WTC11 (cell line): ENCODE measurements around the gene IFNG. TPM values are rescaled to one million over a fixed set of nuclear protein-coding genes. Genes with fewer than 3 reads are reported as not detected.

ENCODE experiments used
- ATAC-seq: fragments of 200-7000 bp; cut with Tn5 transposase; 2 replicates; pipeline ENCODE4 v1.10.0; 2021; ENCODE audit warnings: mild to moderate bottlenecking, moderate library complexity
- CTCF ChIA-PET: fragments of 300-600 bp; sonication (Branson Sonifier 250); formaldehyde crosslinking; loops from one replicate; lab custom pipeline; 2021; ENCODE audit warnings: antibody characterized with exemption; lab: Charles Lee
- POLR2A ChIA-PET: fragments of 350-600 bp; sonication (Branson Sonifier 250); formaldehyde crosslinking; loops from one replicate; lab custom pipeline; 2021; ENCODE audit warnings: antibody characterized with exemption; lab: Charles Lee
- DNase-seq: peaks from one replicate; pipeline ENCODE4 v3.0.0; 2021; ENCODE audit warnings: low spot score
- H3K27ac Mint-ChIP-seq: 2 replicates; pipeline ENCODE4 v1.8.0; 2021; ENCODE audit warnings: mixed read lengths
- H3K27me3 Mint-ChIP-seq: 2 replicates; pipeline ENCODE4 v1.8.0; 2021; ENCODE audit warnings: low read depth, mild to moderate bottlenecking, moderate library complexity, mixed read lengths
- H3K36me3 Mint-ChIP-seq: 2 replicates; pipeline ENCODE4 v1.8.0; 2021; ENCODE audit warnings: mixed read lengths
- H3K4me1 Mint-ChIP-seq: 2 replicates; pipeline ENCODE4 v1.8.0; 2022; ENCODE audit warnings: mixed read lengths
- H3K4me3 Mint-ChIP-seq: 2 replicates; pipeline ENCODE4 v1.8.0; 2021; ENCODE audit warnings: mild to moderate bottlenecking, moderate library complexity, mixed read lengths
- H3K9me3 Mint-ChIP-seq: 2 replicates; pipeline ENCODE4 v1.8.0; 2021; ENCODE audit warnings: mixed read lengths
- E2F4 ChIP-seq: sonication (generic); formaldehyde crosslinking; IDR thresholded peaks from 2 replicates; pipeline ENCODE4 v1.8.1; 2022; ENCODE audit warnings: low read depth, mild to moderate bottlenecking, moderate library complexity, missing genetic modification reagents, borderline replicate concordance
- E2F5 ChIP-seq: sonication (generic); formaldehyde crosslinking; IDR thresholded peaks from 2 replicates; pipeline ENCODE4 v1.8.1; 2022; ENCODE audit warnings: mild to moderate bottlenecking, moderate library complexity, missing genetic modification reagents
- ERG ChIP-seq: fragments of 250-450 bp; sonication (Bioruptor Pico); IDR thresholded peaks from 2 replicates; pipeline ENCODE4 v1.8.0; 2021; ENCODE audit warnings: mild to moderate bottlenecking
- ESRRA ChIP-seq: sonication (generic); formaldehyde crosslinking; IDR thresholded peaks from 2 replicates; pipeline ENCODE4 v1.8.1; 2022; ENCODE audit warnings: mild to moderate bottlenecking, missing genetic modification reagents, borderline replicate concordance
- FOXK1 ChIP-seq: sonication (generic); formaldehyde crosslinking; IDR thresholded peaks from 2 replicates; pipeline ENCODE4 v1.8.0; 2022; ENCODE audit warnings: mild to moderate bottlenecking, moderate library complexity, missing genetic modification reagents
- GABPB1 ChIP-seq: sonication (generic); formaldehyde crosslinking; IDR thresholded peaks from 2 replicates; pipeline ENCODE4 v1.8.1; 2023; ENCODE audit warnings: mild to moderate bottlenecking, missing genetic modification reagents
- GTF2I ChIP-seq: fragments of 250-450 bp; sonication (Bioruptor Pico); conservative IDR thresholded peaks from 2 replicates; pipeline ENCODE4 v1.4.0; 2021; ENCODE audit warnings: mild to moderate bottlenecking
- HMGA2 ChIP-seq: fragments of 250-450 bp; sonication (Bioruptor Pico); IDR thresholded peaks from 2 replicates; pipeline ENCODE4 v1.4.0; 2021; ENCODE audit warnings: mild to moderate bottlenecking, moderate library complexity
- HMGXB4 ChIP-seq: sonication (generic); formaldehyde crosslinking; IDR thresholded peaks from 2 replicates; pipeline ENCODE4 v1.8.1; 2023; ENCODE audit warnings: mild to moderate bottlenecking, moderate library complexity, missing genetic modification reagents
- IRF1 ChIP-seq: sonication (generic); formaldehyde crosslinking; IDR thresholded peaks from 2 replicates; pipeline ENCODE4 v1.8.0; 2023; ENCODE audit warnings: missing genetic modification reagents
- JAZF1 ChIP-seq: fragments of 250-450 bp; sonication (Bioruptor Pico); IDR thresholded peaks from 2 replicates; pipeline ENCODE4 v1.9.0; 2021; ENCODE audit warnings: moderate library complexity, mild to moderate bottlenecking, inconsistent platforms
- KAT7 ChIP-seq: sonication (generic); formaldehyde crosslinking; IDR thresholded peaks from 2 replicates; pipeline ENCODE4 v1.8.1; 2023; ENCODE audit warnings: missing genetic modification reagents, mild to moderate bottlenecking, borderline replicate concordance
- NR3C1 ChIP-seq: sonication (generic); formaldehyde crosslinking; conservative IDR thresholded peaks from 2 replicates; pipeline ENCODE4 v1.8.1; 2023; ENCODE audit warnings: low read depth, mild to moderate bottlenecking, missing genetic modification reagents
- PRDM15 ChIP-seq: sonication (generic); formaldehyde crosslinking; IDR thresholded peaks from 2 replicates; pipeline ENCODE4 v1.8.0; 2022; ENCODE audit warnings: missing genetic modification reagents
- STAT6 ChIP-seq: sonication (generic); formaldehyde crosslinking; conservative IDR thresholded peaks from 2 replicates; pipeline ENCODE4 v1.8.1; 2023; ENCODE audit warnings: mild to moderate bottlenecking, low read depth, missing genetic modification reagents, moderate library complexity
- TCF7 ChIP-seq: sonication (generic); formaldehyde crosslinking; IDR thresholded peaks from 2 replicates; pipeline ENCODE4 v1.8.0; 2022; ENCODE audit warnings: mild to moderate bottlenecking, low read depth, missing genetic modification reagents, moderate library complexity
- TEAD1 ChIP-seq: sonication (generic); formaldehyde crosslinking; IDR thresholded peaks from 2 replicates; pipeline ENCODE4 v1.8.0; 2022; ENCODE audit warnings: mild to moderate bottlenecking, missing genetic modification reagents
- TP53 ChIP-seq: sonication (generic); formaldehyde crosslinking; IDR thresholded peaks from 2 replicates; pipeline ENCODE4 v1.8.1; 2023; ENCODE audit warnings: mild to moderate bottlenecking, missing genetic modification reagents
- ZMAT4 ChIP-seq: fragments of 250-450 bp; sonication (Bioruptor Pico); IDR thresholded peaks from 2 replicates; pipeline ENCODE4 v1.9.0; 2021; ENCODE audit warnings: mild to moderate bottlenecking
- ZNF263 ChIP-seq: sonication (generic); formaldehyde crosslinking; IDR thresholded peaks from 2 replicates; pipeline ENCODE4 v1.8.1; 2022; ENCODE audit warnings: low read depth, mild to moderate bottlenecking, moderate library complexity, missing genetic modification reagents
- ZNF423 ChIP-seq: fragments of 250-450 bp; sonication (Bioruptor Pico); IDR thresholded peaks from 2 replicates; pipeline ENCODE4 v2.1.2; 2022; ENCODE audit warnings: mild to moderate bottlenecking, moderate library complexity
- ZNF671 ChIP-seq: fragments of 250-450 bp; sonication (Bioruptor Pico); IDR thresholded peaks from 2 replicates; pipeline ENCODE4 v1.8.0; 2021; ENCODE audit warnings: mild to moderate bottlenecking
- total RNA-seq: library from RNA; stranded (reverse); gene quantifications from 3 replicates; pipeline ENCODE4 v1.2.3, GENCODE V29; 2021

The IFNG gene
- total RNA-seq, 1 experiment from 2014 or later, result 0.42 TPM

GRCh38 chr12:68135520-68135919 is 24.0 kb downstream of the IFNG start:
- ATAC-seq, result no peak
- Mint-ChIP-seq H3K36me3 (peaks cover 18% of the 10 kb centered on the region), H3K4me3 (no peak overlapping the region), H3K4me1 (peaks cover 25% of the 10 kb centered on the region), H3K9me3 (peaks cover 26% of the 10 kb centered on the region), H3K27ac (no peak overlapping the region), H3K27me3 (no peaks in the 10 kb centered on the region)
- TF ChIP-seq E2F5 (CRISPR knock-in tag), result no peak
- TF ChIP-seq TP53 (CRISPR knock-in tag), result no peak
- no peak for TF ChIP-seq HMGA2 (CRISPR knock-in tag)
- TF ChIP-seq ZMAT4 (CRISPR knock-in tag), result no peak
- no peak for TF ChIP-seq HMGXB4 (CRISPR knock-in tag)
- TF ChIP-seq ESRRA (CRISPR knock-in tag), result no peak
- no peak for TF ChIP-seq ZNF423 (CRISPR knock-in tag)
- no peak for TF ChIP-seq KAT7 (CRISPR knock-in tag)
- no peak for TF ChIP-seq TCF7 (CRISPR knock-in tag)
- no peak for TF ChIP-seq NR3C1 (CRISPR knock-in tag)
- TF ChIP-seq TEAD1 (CRISPR knock-in tag), result no peak
- TF ChIP-seq IRF1 (CRISPR knock-in tag), result no peak
- TF ChIP-seq JAZF1, result no peak
- TF ChIP-seq GTF2I, result no peak
- CTCF ChIA-PET, result interaction anchor here (1.1 to 1.7 kb wide), 2 partner anchors 22 to 23 kb away, joined by 3 to 6 read pairs; no protein-coding TSS in a partner anchor
- POLR2A ChIA-PET, result no interaction called here
- DNase-seq, result no peak

GRCh38 chr12:68131867-68132414 is 27.6 kb downstream of the IFNG start:
- H3K4me1 Mint-ChIP-seq, result peaks cover 15% of the 10 kb centered on the region
- H3K27me3 Mint-ChIP-seq, result no peaks in the 10 kb centered on the region
- peaks cover 49% of the 10 kb centered on the region for H3K9me3 Mint-ChIP-seq
- H3K27ac Mint-ChIP-seq, result no peak overlapping the region
- ChIA-PET POLR2A (no interaction called here), CTCF (interaction anchor here (1.0 to 1.1 kb wide), 2 partner anchors 18 to 130 kb away, joined by 3 to 4 read pairs; no protein-coding TSS in a partner anchor)
- H3K36me3 Mint-ChIP-seq, result peaks cover 36% of the 10 kb centered on the region
- DNase-seq (no peak), ATAC-seq (no peak)
- no peak overlapping the region for H3K4me3 Mint-ChIP-seq
- TF ChIP-seq ERG (CRISPR knock-in tag), result no peak
- TF ChIP-seq STAT6 (CRISPR knock-in tag), result no peak
- TF ChIP-seq E2F4, result no peak
- no peak for TF ChIP-seq ZNF263
- TF ChIP-seq PRDM15 (CRISPR knock-in tag), result no peak
- no peak for TF ChIP-seq GABPB1 (CRISPR knock-in tag)
- no peak for TF ChIP-seq FOXK1 (CRISPR knock-in tag)
- no peak for TF ChIP-seq ZNF671 (CRISPR knock-in tag)
